H9 (cell line): Measurements from ENCODE around the gene AMACR. TPM values are rescaled to one million over a fixed set of nuclear protein-coding genes. Genes with fewer than 3 reads are reported as not detected.

Experiments
- DNase-seq: peaks from one replicate; pipeline ENCODE4 v3.0.0-alpha.2; 2017
- H2AFZ ChIP-seq: one replicate; pipeline ENCODE4 v1.6.1; 2013; ENCODE audit warnings: mild to moderate bottlenecking, low read length, control low read depth, moderate library complexity
- H2AK5ac ChIP-seq: 2 replicates; pipeline ENCODE4 v1.6.1; 2013; ENCODE audit warnings: low read length, control low read depth, mixed read lengths; ENCODE audit not compliant: insufficient read length
- H2BK120ac ChIP-seq: one replicate; pipeline ENCODE4 v1.6.1; 2013; ENCODE audit warnings: low read depth, mild to moderate bottlenecking, low read length, control low read depth, inconsistent platforms; ENCODE audit not compliant: poor library complexity, severe bottlenecking
- H2BK12ac ChIP-seq: 2 replicates; pipeline ENCODE4 v1.6.1; 2013; ENCODE audit warnings: low read length, control low read depth, mixed read lengths, low read depth; ENCODE audit not compliant: insufficient read length
- H2BK15ac ChIP-seq: 2 replicates; pipeline ENCODE4 v1.6.1; 2013; ENCODE audit warnings: low read depth, low read length, control low read depth
- H2BK20ac ChIP-seq: one replicate; pipeline ENCODE4 v1.6.1; 2013; ENCODE audit warnings: low read depth, mild to moderate bottlenecking, low read length, control low read depth, inconsistent platforms; ENCODE audit not compliant: poor library complexity, severe bottlenecking
- H2BK5ac ChIP-seq: 2 replicates; pipeline ENCODE4 v1.6.1; 2013; ENCODE audit warnings: low read length, control low read depth, mixed read lengths; ENCODE audit not compliant: insufficient read length
- H3K14ac ChIP-seq: 2 replicates; pipeline ENCODE4 v1.6.1; 2013; ENCODE audit warnings: low read length, control low read depth; ENCODE audit not compliant: insufficient read depth
- H3K18ac ChIP-seq: 2 replicates; pipeline ENCODE4 v1.6.1; 2013; ENCODE audit warnings: low read depth, mild to moderate bottlenecking, mixed read lengths, low read length, control low read depth; ENCODE audit not compliant: insufficient read length
- H3K23ac ChIP-seq: 2 replicates; pipeline ENCODE4 v1.6.1; 2013; ENCODE audit warnings: low read length, control low read depth, mixed read lengths, low read depth; ENCODE audit not compliant: insufficient read length
- H3K23me2 ChIP-seq: 2 replicates; pipeline ENCODE4 v1.6.1; 2013; ENCODE audit warnings: low read depth, mild to moderate bottlenecking, mixed read lengths, low read length, control low read depth; ENCODE audit not compliant: insufficient read length, poor library complexity, severe bottlenecking
- H3K27ac ChIP-seq: 2 replicates; pipeline ENCODE4 v1.5.1; 2013; ENCODE audit warnings: low read length, control low read depth, mixed read lengths, low read depth; ENCODE audit not compliant: insufficient read length
- H3K27me3 ChIP-seq: 2 replicates; pipeline ENCODE4 v1.6.1; 2013; ENCODE audit warnings: low read length, control low read depth, inconsistent platforms; ENCODE audit not compliant: insufficient read depth
- H3K4ac ChIP-seq: 2 replicates; pipeline ENCODE4 v1.6.1; 2013; ENCODE audit warnings: low read depth, mild to moderate bottlenecking, control low read depth, inconsistent platforms, low read length, moderate library complexity
- H3K4me1 ChIP-seq: 2 replicates; pipeline ENCODE4 v1.6.1; 2013; ENCODE audit warnings: low read length, control low read depth, inconsistent platforms; ENCODE audit not compliant: insufficient read depth
- H3K4me2 ChIP-seq: 2 replicates; pipeline ENCODE4 v1.6.1; 2013; ENCODE audit warnings: low read length, control low read depth, mixed read lengths; ENCODE audit not compliant: insufficient read length, insufficient read depth
- H3K56ac ChIP-seq: 2 replicates; pipeline ENCODE4 v1.6.1; 2013; ENCODE audit warnings: low read depth, mild to moderate bottlenecking, mixed read lengths, low read length, control low read depth; ENCODE audit not compliant: insufficient read length
- H3K79me1 ChIP-seq: 2 replicates; pipeline ENCODE4 v1.6.1; 2013; ENCODE audit warnings: low read depth, mild to moderate bottlenecking, moderate library complexity, low read length, control low read depth, inconsistent platforms; ENCODE audit not compliant: insufficient read depth, poor library complexity, severe bottlenecking
- H3K79me2 ChIP-seq: 2 replicates; pipeline ENCODE4 v1.6.1; 2013; ENCODE audit warnings: low read length, control low read depth, inconsistent platforms; ENCODE audit not compliant: insufficient read depth
- H3K9ac ChIP-seq: 2 replicates; pipeline ENCODE4 v1.6.1; 2013; ENCODE audit warnings: low read length, control low read depth, mixed read lengths; ENCODE audit not compliant: insufficient read length; ENCODE audit errors: extremely low read depth
- H3K9me3 ChIP-seq: one replicate; pipeline ENCODE4 v1.6.1; 2013; ENCODE audit warnings: low read depth, low read length, inconsistent platforms; ENCODE audit not compliant: control insufficient read depth
- H3T11ph ChIP-seq: one replicate; pipeline ENCODE4 v1.6.1; 2013; ENCODE audit warnings: mild to moderate bottlenecking, low read length, control low read depth, inconsistent platforms
- H4K20me1 ChIP-seq: one replicate; pipeline ENCODE4 v1.6.1; 2013; ENCODE audit not compliant: control insufficient read depth, insufficient read length, insufficient read depth
- H4K5ac ChIP-seq: 2 replicates; pipeline ENCODE4 v1.6.1; 2013; ENCODE audit warnings: low read depth, mild to moderate bottlenecking, mixed read lengths, low read length, control low read depth; ENCODE audit not compliant: insufficient read length
- H4K8ac ChIP-seq: replicated peaks from 2 replicates; pipeline ENCODE4 v1.6.1; 2013; ENCODE audit warnings: low read length, control low read depth, mixed read lengths, low read depth; ENCODE audit not compliant: insufficient read length
- H4K91ac ChIP-seq: 2 replicates; pipeline ENCODE4 v1.6.1; 2013; ENCODE audit warnings: low read depth, mild to moderate bottlenecking, moderate library complexity, mixed read lengths, low read length, control low read depth; ENCODE audit not compliant: insufficient read length
- H3K27ac Mint-ChIP-seq, 3 experiments: 2 replicates in 2 of 3; 3 replicates in 1 of 3; pipeline ENCODE4 v1.8.0; 2020 to 2021; ENCODE audit warnings: mixed read lengths in 3 of 3, mild to moderate bottlenecking in 1 of 3, moderate library complexity in 1 of 3
- H3K27me3 Mint-ChIP-seq: 2 replicates; pipeline ENCODE4 v1.8.0; 2021; ENCODE audit warnings: low read depth, mild to moderate bottlenecking, moderate library complexity, mixed read lengths
- H3K36me3 Mint-ChIP-seq, 3 experiments: 2 replicates in 2 of 3; 3 replicates in 1 of 3; pipeline ENCODE4 v1.8.0; 2020 to 2021; ENCODE audit warnings: low read depth in 3 of 3, mixed read lengths in 3 of 3; ENCODE audit not compliant: insufficient read depth in 1 of 3
- H3K4me1 Mint-ChIP-seq, 2 experiments: 2 replicates each; pipeline ENCODE4 v1.8.0; 2020; ENCODE audit warnings: mixed read lengths in 2 of 2
- H3K4me3 Mint-ChIP-seq, 2 experiments: 2 replicates in 1 of 2; 3 replicates in 1 of 2; pipeline ENCODE4 v1.8.0; 2020 to 2021; ENCODE audit warnings: mild to moderate bottlenecking in 2 of 2, mixed read lengths in 2 of 2, moderate library complexity in 1 of 2
- H3K9me3 Mint-ChIP-seq, 2 experiments: 2 replicates in 1 of 2; 3 replicates in 1 of 2; pipeline ENCODE4 v1.8.0; 2020; ENCODE audit warnings: mild to moderate bottlenecking in 2 of 2, mixed read lengths in 2 of 2, moderate library complexity in 1 of 2
- CTCF ChIP-seq: fragments of 200-600 bp; sonication (generic); conservative IDR thresholded peaks from 3 replicates; pipeline ENCODE4 v1.8.0; 2021; ENCODE audit warnings: antibody characterized with exemption, mild to moderate bottlenecking
- WGBS: extraction: QIAGEN DNeasy Blood & Tissue Kit; methylation state at CpG from one replicate; pipeline ENCODE4 v1.1.7; 2013; ENCODE audit warnings: missing lambda C conversion rate, low lambda C conversion rate, mixed read lengths; ENCODE audit not compliant: insufficient read length; ENCODE audit errors: extremely low coverage; 5-methylcytosine and 5-hydroxymethylcytosine counted together
- total RNA-seq: library from RNA; stranded (reverse); gene quantifications from 2 replicates; pipeline ENCODE4 v1.2.1, GENCODE V29; 2021

Gene AMACR
- total RNA-seq, 1 experiment from 2014 or later = 9.7 TPM

GRCh38 chr5:34037726-34038125, 29.9 kb upstream of the AMACR start:
- no peak for TF ChIP-seq CTCF
- Mint-ChIP-seq H3K4me3 (no peak overlapping the region), H3K27me3 (no peaks in the 10 kb centered on the region), H3K36me3 (peaks cover 1 to 6% (median 4%) of the 10 kb centered on the region in 3 experiments; a peak in 4 of 7 replicates), H3K27ac (peak overlapping the region in 1 of 3 experiments; percentile 1; a peak in 1 of 7 replicates), H3K9me3 (peaks cover 2 to 3% of the 10 kb centered on the region in 2 experiments; a peak in 2 of 5 replicates), H3K4me1 (peaks cover 18 to 21% of the 10 kb centered on the region in 2 experiments)
- Histone ChIP-seq H3K27ac (no peak overlapping the region), H3K18ac (no peak overlapping the region), H3K9ac (no peak overlapping the region), H3K4ac (no peak overlapping the region), H3T11ph (no peak overlapping the region), H3K27me3 (no peaks in the 10 kb centered on the region), H4K5ac (no peak overlapping the region), H3K9me3 (no peaks in the 10 kb centered on the region), H2BK5ac (no peak overlapping the region), H2BK12ac (no peak overlapping the region), H4K20me1 (no peaks in the 10 kb centered on the region), H3K56ac (no peak overlapping the region), H2AFZ (no peak overlapping the region), H3K79me2 (no peaks in the 10 kb centered on the region), H3K23me2 (no peaks in the 10 kb centered on the region), H3K79me1 (no peaks in the 10 kb centered on the region), H4K91ac (no peak overlapping the region), H2BK20ac (no peak overlapping the region), H3K4me1 (0 out of 2 replicates have a peak, but pooled peaks cover 2% of the 10 kb centered on the region), H3K23ac (no peak overlapping the region), H3K4me2 (no peak overlapping the region), H2BK15ac (no peak overlapping the region; the same call in 1 of the 2 replicates), H2AK5ac (no peak overlapping the region), H2BK120ac (no peak overlapping the region), H4K8ac (no peak overlapping the region), H3K14ac (no peak overlapping the region)
- WGBS = no CpG with 5 or more reads among the region's 3 CpGs
- DNase-seq = no peak
